ENCODE data around the gene PARP14. TPM values are rescaled to one million over a fixed set of nuclear protein-coding genes. Genes with fewer than 3 reads are reported as not detected.

PARP14 gene
- total and polyA plus RNA-seq, 7 donors: 2.2 to 10.0 (median 6.0) TPM

DNA sequence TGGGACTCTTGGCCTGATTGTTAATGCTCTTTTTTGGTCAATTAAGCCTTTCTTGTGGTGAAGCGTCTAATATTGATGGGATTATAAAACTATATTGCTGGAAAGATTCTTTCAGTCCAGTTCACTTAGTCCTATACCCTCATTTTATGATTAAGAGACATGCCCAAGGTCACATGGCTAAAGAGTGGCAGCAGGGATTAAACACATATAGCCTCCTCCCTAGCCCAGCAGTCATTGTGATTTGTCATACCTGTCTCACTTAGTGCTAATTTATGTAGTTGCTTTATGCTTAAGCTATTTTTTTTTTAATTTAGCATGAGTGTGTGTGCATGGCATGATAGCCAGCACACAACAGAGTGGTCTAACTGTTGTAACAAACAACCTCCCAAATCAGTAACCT lies 9.5 kb downstream of the PARP14 start:
- Histone ChIP-seq H3K27ac (no peak overlapping the region), H3K4me3 (no peak overlapping the region), H3K36me3 (ENCODE audit: insufficient read depth in 1 of 2, low read depth in 1 of 2) (peaks cover 5 to 59% of the 10 kb centered on the region in 2 donors), H3K4me1 (no peaks in the 10 kb centered on the region), H3K27me3 (ENCODE audit: insufficient read depth in 3 of 3, low read length in 2 of 3) (no peaks in the 10 kb centered on the region), H3K9me3 (no peaks in the 10 kb centered on the region)
- TF ChIP-seq, protein P1, sequence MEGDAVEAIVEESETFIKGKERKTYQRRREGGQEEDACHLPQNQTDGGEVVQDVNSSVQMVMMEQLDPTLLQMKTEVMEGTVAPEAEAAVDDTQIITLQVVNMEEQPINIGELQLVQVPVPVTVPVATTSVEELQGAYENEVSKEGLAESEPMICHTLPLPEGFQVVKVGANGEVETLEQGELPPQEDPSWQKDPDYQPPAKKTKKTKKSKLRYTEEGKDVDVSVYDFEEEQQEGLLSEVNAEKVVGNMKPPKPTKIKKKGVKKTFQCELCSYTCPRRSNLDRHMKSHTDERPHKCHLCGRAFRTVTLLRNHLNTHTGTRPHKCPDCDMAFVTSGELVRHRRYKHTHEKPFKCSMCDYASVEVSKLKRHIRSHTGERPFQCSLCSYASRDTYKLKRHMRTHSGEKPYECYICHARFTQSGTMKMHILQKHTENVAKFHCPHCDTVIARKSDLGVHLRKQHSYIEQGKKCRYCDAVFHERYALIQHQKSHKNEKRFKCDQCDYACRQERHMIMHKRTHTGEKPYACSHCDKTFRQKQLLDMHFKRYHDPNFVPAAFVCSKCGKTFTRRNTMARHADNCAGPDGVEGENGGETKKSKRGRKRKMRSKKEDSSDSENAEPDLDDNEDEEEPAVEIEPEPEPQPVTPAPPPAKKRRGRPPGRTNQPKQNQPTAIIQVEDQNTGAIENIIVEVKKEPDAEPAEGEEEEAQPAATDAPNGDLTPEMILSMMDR (IDR thresholded peaks at IDR 0.05): no peak
- intact Hi-C loops (cut with DNase I): no loop called here
- no peak for DNase-seq
- WGBS, 3 donors: 92 to 95% (median 94%) methylated on average over 1 of the region's 1 CpG
- no peak for ATAC-seq

DNA sequence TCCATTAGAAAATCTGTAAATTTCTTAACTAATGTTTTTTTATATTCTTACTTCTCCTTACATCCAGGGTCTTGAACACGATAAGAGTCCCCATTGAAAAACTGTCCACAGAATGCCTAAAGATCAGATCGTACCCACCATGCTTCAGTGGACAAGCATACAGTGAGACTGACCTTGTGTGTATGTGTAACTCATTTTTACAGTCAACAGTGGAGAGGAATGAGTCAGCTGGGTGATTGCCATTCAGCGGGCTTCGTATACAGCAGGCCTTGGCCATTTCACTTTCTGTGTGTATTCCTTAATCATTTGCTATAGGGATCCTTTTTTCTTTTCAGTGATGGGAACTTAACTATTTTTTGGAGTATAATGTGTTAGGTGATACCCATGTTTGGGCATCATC lies 10.6 kb downstream of the PARP14 start:
- Histone ChIP-seq H3K4me3 (no peak overlapping the region), H3K27me3 (ENCODE audit: insufficient read depth in 3 of 3, low read length in 2 of 3) (no peaks in the 10 kb centered on the region), H3K9me3 (no peaks in the 10 kb centered on the region), H3K36me3 (ENCODE audit: insufficient read depth in 1 of 2, low read depth in 1 of 2) (peaks cover 5 to 59% of the 10 kb centered on the region in 2 donors), H3K4me1 (no peaks in the 10 kb centered on the region), H3K27ac (no peak overlapping the region)
- ATAC-seq (no peak), DNase-seq (no peak)
- TF ChIP-seq, protein P1 (IDR thresholded peaks at IDR 0.05): no peak
- WGBS, 3 donors: 90 to 93% (median 93%) methylated on average over 4 of the region's 4 CpGs
- intact Hi-C loops (cut with DNase I): no loop called here

DNA sequence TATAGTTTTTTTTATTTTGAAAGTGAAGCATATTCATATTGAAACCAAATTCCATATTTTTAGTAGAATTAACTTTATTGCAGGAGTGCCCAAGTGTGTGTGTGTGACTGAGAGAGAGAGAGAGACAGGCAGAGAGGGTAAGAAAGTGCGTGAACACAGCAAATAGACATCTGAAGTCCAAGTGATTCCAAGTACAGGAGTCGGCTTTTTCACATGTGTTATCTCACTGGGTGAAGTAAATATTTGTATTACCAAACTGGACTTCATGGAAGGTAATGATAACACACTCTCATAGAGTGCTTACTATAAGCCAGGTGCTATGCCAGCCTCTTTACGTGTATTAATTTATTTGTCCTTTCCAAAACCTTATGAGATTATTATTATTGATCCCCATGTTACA lies 12.0 kb downstream of the PARP14 start:
- intact Hi-C loops (cut with DNase I): no loop called here
- no peak for ATAC-seq
- no peak overlapping the region for H3K27ac ChIP-seq
- no peak overlapping the region for H3K4me3 ChIP-seq
- peaks cover 2 to 64% of the 10 kb centered on the region in 2 donors for H3K36me3 ChIP-seq (ENCODE audit: insufficient read depth in 1 of 2, low read depth in 1 of 2)
- TF ChIP-seq, protein P1 (IDR thresholded peaks at IDR 0.05): no peak
- WGBS, 3 donors: 92 to 97% (median 93%) methylated on average over 3 of the region's 3 CpGs
- no peaks in the 10 kb centered on the region for H3K9me3 ChIP-seq
- no peaks in the 10 kb centered on the region for H3K4me1 ChIP-seq
- no peaks in the 10 kb centered on the region for H3K27me3 ChIP-seq (ENCODE audit: insufficient read depth in 3 of 3, low read length in 2 of 3)
- no peak for DNase-seq

GRCh38 chr3:122694966-122695365 lies 14.3 kb downstream of the PARP14 start:
- TF ChIP-seq, protein P1 (IDR thresholded peaks at IDR 0.05): no peak
- no peak for ATAC-seq
- WGBS, 3 donors: 83 to 90% (median 84%) methylated on average over 7 of the region's 7 CpGs

DNA sequence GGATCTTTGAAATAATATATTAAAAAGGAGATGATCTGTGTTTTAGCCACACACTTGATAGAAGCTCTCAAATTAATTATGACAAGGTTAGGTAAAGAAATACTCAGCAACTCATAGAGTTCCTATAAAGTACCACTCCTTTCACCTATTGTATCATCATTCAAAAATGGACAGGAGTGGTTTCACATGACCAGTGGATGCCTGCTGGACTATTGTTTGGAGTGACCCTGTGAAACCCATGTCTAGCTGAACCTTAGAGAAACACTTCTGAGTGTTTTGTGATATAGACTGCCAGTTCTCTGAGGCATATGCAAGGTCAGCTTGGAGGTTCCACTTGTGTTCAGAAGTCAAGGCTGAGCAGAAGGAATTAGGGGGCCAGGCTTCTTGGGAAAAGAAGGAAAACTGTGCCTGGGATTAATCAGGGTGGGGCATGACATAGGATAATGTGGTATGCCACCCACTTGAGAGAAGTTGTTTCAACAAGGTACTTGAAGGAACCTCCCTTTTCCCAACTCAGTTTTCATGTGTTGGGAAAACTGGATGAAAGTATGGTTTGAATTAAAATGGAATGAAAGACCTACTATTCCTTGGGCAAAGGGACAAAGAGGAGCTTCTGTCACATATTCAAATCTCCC lies 15.4 kb downstream of the PARP14 start:
- intact Hi-C loops (cut with DNase I): no loop called here
- Histone ChIP-seq H3K9me3 (no peaks in the 10 kb centered on the region), H3K36me3 (ENCODE audit: insufficient read depth in 1 of 2, low read depth in 1 of 2) (peaks cover 2 to 89% of the 10 kb centered on the region in 2 donors), H3K27ac (no peak overlapping the region), H3K4me1 (no peaks in the 10 kb centered on the region), H3K27me3 (ENCODE audit: insufficient read depth in 3 of 3, low read length in 2 of 3) (no peaks in the 10 kb centered on the region), H3K4me3 (no peak overlapping the region)
- TF ChIP-seq, protein P1 (IDR thresholded peaks at IDR 0.05): no peak
- ATAC-seq (no peak), DNase-seq (no peak)

More at GRCh38 chr3:122694966-122695365, 14.3 kb downstream of the PARP14 start:
- H3K4me3 ChIP-seq: no peak overlapping the region
- H3K36me3 ChIP-seq (ENCODE audit: insufficient read depth in 1 of 2, low read depth in 1 of 2): peaks cover 2 to 83% of the 10 kb centered on the region in 2 donors
- no peaks in the 10 kb centered on the region for H3K9me3 ChIP-seq
- no peaks in the 10 kb centered on the region for H3K27me3 ChIP-seq (ENCODE audit: insufficient read depth in 3 of 3, low read length in 2 of 3)
- DNase-seq: no peak
- intact Hi-C loops (cut with DNase I): no loop called here
- no peaks in the 10 kb centered on the region for H3K4me1 ChIP-seq
- H3K27ac ChIP-seq: no peak overlapping the region
